ENCODE results near the gene SUN3. TPM values are rescaled to one million over a fixed set of nuclear protein-coding genes. Genes with fewer than 3 reads are reported as not detected.

SUN3 gene
- total and polyA plus RNA-seq, 9 of the 15 experiments (the other 6 are each of a cell fraction or from before 2014, with no cell fraction given) = 0.04 to 0.06 TPM; not detected in 7

DNA sequence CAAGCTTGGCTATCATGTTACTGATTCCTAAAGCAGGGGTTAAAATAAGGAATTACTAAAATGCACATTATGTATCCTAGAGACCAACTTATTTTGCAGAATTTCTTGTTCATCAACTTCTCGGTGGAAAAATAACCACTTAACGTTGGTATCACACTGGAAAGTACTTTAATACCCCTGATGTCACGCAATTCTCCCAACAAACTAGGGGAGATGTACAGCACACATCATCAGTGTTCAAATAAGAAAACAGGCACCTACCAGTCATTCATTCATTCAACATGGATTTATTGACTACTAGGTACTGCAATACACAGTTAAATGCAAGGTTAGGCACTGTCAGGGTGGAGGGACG lies 50.1 kb downstream of the SUN3 start:
- H3K9ac ChIP-seq (ENCODE audit: insufficient read depth in 1 of 2, low read depth in 2 of 2, low read length in 2 of 2) = peak overlapping the region; percentile 77 to 85; a peak in 3 of 4 replicates
- DNase-seq (ENCODE audit: extremely low read depth in 1 of 4, low spot score in 3 of 4) (no peak), FAIRE-seq (no peak), ATAC-seq (no peak)
- H3K9me3 ChIP-seq (replicated peaks; ENCODE audit: control insufficient read depth, insufficient read depth, low read depth, low read length) = no peaks in the 10 kb centered on the region
- no peaks in the 10 kb centered on the region for H4K20me1 ChIP-seq (replicated peaks; ENCODE audit: control insufficient read depth, insufficient read depth, low read length)
- H3K27me3 ChIP-seq (ENCODE audit: control insufficient read depth in 2 of 2, insufficient read depth in 2 of 2, low read length in 2 of 2) = no peaks in the 10 kb centered on the region
- CTCF ChIA-PET (ENCODE audit: low intra/inter-chr PET ratio) = no interaction called here
- 0% methylated on average over 4 of the region's 4 CpGs for WGBS (ENCODE audit: insufficient coverage, low coverage, missing lambda C conversion rate)
- no peaks in the 10 kb centered on the region for H3K9me1 ChIP-seq (ENCODE audit: control insufficient read depth, insufficient read depth, low read length)
- H3K27ac ChIP-seq (ENCODE audit: extremely low read depth, low read depth, low read length) = peak overlapping the region; percentile 82
- peak overlapping the region; percentile 53 for H3K4me3 ChIP-seq
- TSS peak; percentile 69 for BruUV-seq (replicated peaks)
- peaks cover 46% of the 10 kb centered on the region for H3K36me3 ChIP-seq (ENCODE audit: control insufficient read depth, insufficient read depth, low read length)
- intact Hi-C loops (cut with micrococcal nuclease) = loop anchor here (2.0 kb wide), 1 partner anchor 110 kb away; the partner anchor contains the start of gene UPP1
- in situ Hi-C loops (cut with MboI) = no loop called here
- peaks cover 16% of the 10 kb centered on the region for H3K79me2 ChIP-seq (ENCODE audit: control insufficient read depth, insufficient read depth, low read length)
- peak overlapping the region; percentile 86 for H2AFZ ChIP-seq (ENCODE audit: low read depth, low read length)
- POLR2A ChIA-PET = interaction anchor here (0.6 to 0.9 kb wide), 3 partner anchors 10 to 110 kb away, joined by 3 to 4 read pairs (median 4); no protein-coding TSS in a partner anchor
- peak overlapping the region; percentile 98 for H3K4me2 ChIP-seq (ENCODE audit: insufficient read depth, low read length)
- peaks cover 5 to 6% of the 10 kb centered on the region in 2 experiments; a peak in 4 of 5 replicates for H3K4me1 ChIP-seq (replicated peaks in 1 of 2; ENCODE audit: control insufficient read depth in 2 of 2, insufficient read depth in 2 of 2, low read length in 2 of 2)
- TF ChIP-seq ZNF57 (CRISPR knock-in tag; IDR thresholded peaks at IDR 0.05) (no peak), CBFA2T3 (IDR thresholded peaks at IDR 0.05) (0 out of 2 replicates have a peak, but pooled peaks have one; percentile 29), SNIP1 (IDR thresholded peaks at IDR 0.05; ENCODE audit: low read depth) (no peak), FOXM1 (IDR thresholded peaks at IDR 0.05; ENCODE audit: low read depth) (0 out of 2 replicates have a peak, but pooled peaks have one; percentile 19), FOXM1 (CRISPR knock-in tag; IDR thresholded peaks at IDR 0.05; ENCODE audit: low read depth) (no peak), TEAD1 (CRISPR knock-in tag; IDR thresholded peaks at IDR 0.05) (peak in 1 of 2 experiments; percentile 43; a peak in 1 of 4 replicates), DPF2 (IDR thresholded peaks at IDR 0.05) (peak; percentile 55), TAL1 (IDR thresholded peaks at IDR 0.05) (peak; percentile 17; the same call in 1 of the 2 replicates), MEF2D (tag; conservative IDR thresholded peaks at IDR 0.05; ENCODE audit: low read depth) (no peak), ZNF324 (CRISPR knock-in tag; IDR thresholded peaks at IDR 0.05) (0 out of 2 replicates have a peak, but pooled peaks have one; percentile 23), ZBTB17 (CRISPR knock-in tag; IDR thresholded peaks at IDR 0.05) (no peak), L3MBTL2 (IDR thresholded peaks at IDR 0.05) (0 out of 2 replicates have a peak, but pooled peaks have one; percentile 41), RBM15 (IDR thresholded peaks at IDR 0.05; ENCODE audit: insufficient read depth, low read length) (no peak), CLOCK (CRISPR knock-in tag; IDR thresholded peaks at IDR 0.05; ENCODE audit: borderline replicate concordance) (no peak)
- TF ChIP-seq, protein P1, sequence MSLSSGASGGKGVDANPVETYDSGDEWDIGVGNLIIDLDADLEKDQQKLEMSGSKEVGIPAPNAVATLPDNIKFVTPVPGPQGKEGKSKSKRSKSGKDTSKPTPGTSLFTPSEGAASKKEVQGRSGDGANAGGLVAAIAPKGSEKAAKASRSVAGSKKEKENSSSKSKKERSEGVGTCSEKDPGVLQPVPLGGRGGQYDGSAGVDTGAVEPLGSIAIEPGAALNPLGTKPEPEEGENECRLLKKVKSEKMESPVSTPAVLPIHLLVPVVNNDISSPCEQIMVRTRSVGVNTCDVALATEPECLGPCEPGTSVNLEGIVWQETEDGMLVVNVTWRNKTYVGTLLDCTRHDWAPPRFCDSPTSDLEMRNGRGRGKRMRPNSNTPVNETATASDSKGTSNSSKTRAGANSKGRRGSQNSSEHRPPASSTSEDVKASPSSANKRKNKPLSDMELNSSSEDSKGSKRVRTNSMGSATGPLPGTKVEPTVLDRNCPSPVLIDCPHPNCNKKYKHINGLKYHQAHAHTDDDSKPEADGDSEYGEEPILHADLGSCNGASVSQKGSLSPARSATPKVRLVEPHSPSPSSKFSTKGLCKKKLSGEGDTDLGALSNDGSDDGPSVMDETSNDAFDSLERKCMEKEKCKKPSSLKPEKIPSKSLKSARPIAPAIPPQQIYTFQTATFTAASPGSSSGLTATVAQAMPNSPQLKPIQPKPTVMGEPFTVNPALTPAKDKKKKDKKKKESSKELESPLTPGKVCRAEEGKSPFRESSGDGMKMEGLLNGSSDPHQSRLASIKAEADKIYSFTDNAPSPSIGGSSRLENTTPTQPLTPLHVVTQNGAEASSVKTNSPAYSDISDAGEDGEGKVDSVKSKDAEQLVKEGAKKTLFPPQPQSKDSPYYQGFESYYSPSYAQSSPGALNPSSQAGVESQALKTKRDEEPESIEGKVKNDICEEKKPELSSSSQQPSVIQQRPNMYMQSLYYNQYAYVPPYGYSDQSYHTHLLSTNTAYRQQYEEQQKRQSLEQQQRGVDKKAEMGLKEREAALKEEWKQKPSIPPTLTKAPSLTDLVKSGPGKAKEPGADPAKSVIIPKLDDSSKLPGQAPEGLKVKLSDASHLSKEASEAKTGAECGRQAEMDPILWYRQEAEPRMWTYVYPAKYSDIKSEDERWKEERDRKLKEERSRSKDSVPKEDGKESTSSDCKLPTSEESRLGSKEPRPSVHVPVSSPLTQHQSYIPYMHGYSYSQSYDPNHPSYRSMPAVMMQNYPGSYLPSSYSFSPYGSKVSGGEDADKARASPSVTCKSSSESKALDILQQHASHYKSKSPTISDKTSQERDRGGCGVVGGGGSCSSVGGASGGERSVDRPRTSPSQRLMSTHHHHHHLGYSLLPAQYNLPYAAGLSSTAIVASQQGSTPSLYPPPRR (CRISPR knock-in tag; IDR thresholded peaks at IDR 0.05; ENCODE audit: borderline replicate concordance) = no peak
